Measurements from ENCODE around the gene PDIK1L. TPM values are rescaled to one million over a fixed set of nuclear protein-coding genes. Genes with fewer than 3 reads are reported as not detected.
A peak's percentile ranks its signal among the peaks of the same experiment; 100 is the strongest.

The PDIK1L gene
- total and polyA plus RNA-seq, 9 of the 15 experiments (the other 6 are each of a cell fraction or from before 2014, with no cell fraction given): 12.8 to 30.2 (median 21.5) TPM

- TF ChIP-seq, protein P1, sequence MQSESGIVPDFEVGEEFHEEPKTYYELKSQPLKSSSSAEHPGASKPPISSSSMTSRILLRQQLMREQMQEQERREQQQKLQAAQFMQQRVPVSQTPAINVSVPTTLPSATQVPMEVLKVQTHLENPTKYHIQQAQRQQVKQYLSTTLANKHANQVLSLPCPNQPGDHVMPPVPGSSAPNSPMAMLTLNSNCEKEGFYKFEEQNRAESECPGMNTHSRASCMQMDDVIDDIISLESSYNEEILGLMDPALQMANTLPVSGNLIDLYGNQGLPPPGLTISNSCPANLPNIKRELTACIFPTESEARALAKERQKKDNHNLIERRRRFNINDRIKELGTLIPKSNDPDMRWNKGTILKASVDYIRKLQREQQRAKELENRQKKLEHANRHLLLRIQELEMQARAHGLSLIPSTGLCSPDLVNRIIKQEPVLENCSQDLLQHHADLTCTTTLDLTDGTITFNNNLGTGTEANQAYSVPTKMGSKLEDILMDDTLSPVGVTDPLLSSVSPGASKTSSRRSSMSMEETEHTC (IDR thresholded peaks at IDR 0.05): peak; percentile 55; the same call in 1 of the 2 replicates
- 0 out of 2 replicates have a peak, but pooled peaks have one; percentile 25 for TF ChIP-seq SIN3B (IDR thresholded peaks at IDR 0.05; ENCODE audit: low read depth)
- TF ChIP-seq HDAC1 (IDR thresholded peaks at IDR 0.05): peak in 1 of 2 experiments; percentile 17; a peak in 1 of 4 replicates
- peak; percentile 37 to 61 for TF ChIP-seq E2F6 (IDR thresholded peaks at IDR 0.05; ENCODE audit: borderline replicate concordance in 1 of 2, extremely low read depth in 1 of 2, insufficient read depth in 1 of 2, insufficient read length in 1 of 2, low read depth in 1 of 2, low read length in 1 of 2, poor library complexity in 1 of 2, severe bottlenecking in 1 of 2)
- TF ChIP-seq TCF3 (CRISPR knock-in tag; IDR thresholded peaks at IDR 0.05): peak; percentile 12; the same call in 1 of the 2 replicates
- TF ChIP-seq CHD2 (IDR thresholded peaks at IDR 0.05; ENCODE audit: low read depth, low read length): no peak
- TF ChIP-seq ZNF583 (CRISPR knock-in tag; IDR thresholded peaks at IDR 0.05): 0 out of 2 replicates have a peak, but pooled peaks have one; percentile 56
These were observed 16.8 kb upstream of the PDIK1L start (continued) for GRCh38 chr1:26094677-26095383.
